ENCODE results near the gene KDM6B.

The KDM6B gene

GRCh38 chr17:7841396-7841914 lies 7.4 kb downstream of the KDM6B start:
- peak; percentile 93 for DNase-seq (ENCODE audit: low spot score)

- DNase-seq (ENCODE audit: low spot score), result peak; percentile 88
Observed at GRCh38 chr17:7841915-7842379, 7.9 kb downstream of the KDM6B start.

- peak; percentile 95 for DNase-seq (ENCODE audit: low spot score)
Observed at GRCh38 chr17:7842380-7843256, 8.6 kb downstream of the KDM6B start.

- DNase-seq (ENCODE audit: low spot score), result no peak
Observed at GRCh38 chr17:7843257-7843535, 9.2 kb downstream of the KDM6B start.

DNA sequence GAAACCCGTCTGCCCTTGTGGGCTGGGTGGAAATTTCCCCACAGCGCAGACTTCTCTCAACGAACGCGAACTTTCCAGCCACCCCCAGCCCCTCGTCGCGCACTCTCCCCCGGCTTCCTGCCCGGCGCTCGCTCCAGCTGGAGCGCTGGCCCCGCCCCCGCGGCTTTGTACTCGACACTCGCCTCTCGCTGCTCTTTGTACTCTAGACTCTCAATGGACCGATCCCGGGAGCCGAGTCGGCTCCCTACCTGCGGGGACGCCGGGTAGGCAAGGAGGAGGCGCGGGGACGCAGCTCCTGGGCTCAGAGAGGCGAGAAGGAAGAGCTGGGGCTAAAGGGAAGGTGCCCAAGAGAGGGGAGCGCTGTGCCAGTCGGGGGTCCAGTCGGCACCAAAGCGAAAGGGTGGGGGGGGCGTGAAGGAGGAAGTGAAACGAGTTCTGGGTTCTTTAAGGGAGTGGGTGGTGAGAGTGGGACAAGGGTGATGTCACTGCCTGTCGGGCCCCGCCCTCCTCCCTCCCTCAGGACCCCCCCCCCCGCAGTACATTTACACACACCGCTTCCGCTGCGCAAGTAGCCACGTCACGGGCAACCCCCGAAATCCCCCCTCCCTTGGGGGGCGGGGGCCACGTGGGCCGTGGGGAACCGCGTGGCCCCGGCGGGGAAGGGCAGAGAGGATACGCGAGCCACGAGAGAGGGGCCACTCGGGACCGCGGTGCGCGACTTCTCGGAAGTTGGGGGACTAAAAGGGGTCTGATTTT lies 9.7 kb downstream of the KDM6B start:
- peak; percentile 93 for DNase-seq (ENCODE audit: low spot score)

DNA sequence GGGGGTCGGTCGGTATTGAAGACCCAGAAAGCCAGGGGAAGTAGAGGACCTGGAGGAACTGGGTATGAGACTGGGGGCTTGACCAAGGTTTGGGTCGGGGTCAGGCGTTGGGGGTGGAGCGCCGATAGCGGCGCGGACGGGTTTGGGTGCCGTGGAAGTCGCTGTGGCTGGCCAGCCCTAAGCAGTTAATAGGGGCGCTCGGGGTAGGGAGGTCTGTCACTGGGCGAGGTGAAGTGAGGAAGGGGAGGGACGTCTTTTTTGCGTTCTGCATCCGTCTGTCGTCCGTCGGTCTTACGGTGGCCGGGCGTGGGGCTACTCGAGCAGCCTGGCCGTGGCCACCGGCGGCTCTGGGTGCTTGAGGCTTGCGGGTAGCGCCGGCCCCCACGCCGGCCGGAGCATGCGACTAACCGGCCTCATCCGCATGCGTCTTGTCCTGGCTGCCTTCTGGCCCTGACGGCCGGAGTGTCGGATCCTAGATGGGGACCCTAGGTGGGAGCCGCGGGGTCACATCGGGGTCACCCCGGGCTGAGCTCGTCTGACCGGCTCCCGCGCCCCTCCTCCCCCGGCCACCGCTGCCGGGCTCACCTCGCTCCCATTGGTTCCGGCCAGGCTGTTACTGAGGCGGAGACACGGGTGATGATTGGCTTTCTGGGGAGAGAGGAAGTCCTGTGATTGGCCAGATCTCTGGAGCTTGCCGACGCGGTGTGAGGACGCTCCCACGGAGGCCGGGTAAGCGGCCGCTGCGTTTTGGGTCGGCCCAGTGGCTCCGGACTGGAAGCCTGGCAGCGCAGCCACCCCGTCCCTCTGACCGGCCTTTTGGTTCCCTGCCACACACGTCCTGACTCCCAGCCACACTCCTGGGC lies 10.5 kb downstream of the KDM6B start:
- DNase-seq (ENCODE audit: low spot score), result peak; percentile 96

- DNase-seq (ENCODE audit: low spot score), result no peak
Observed at GRCh38 chr17:7845359-7846062, 11.5 kb downstream of the KDM6B start.

DNA sequence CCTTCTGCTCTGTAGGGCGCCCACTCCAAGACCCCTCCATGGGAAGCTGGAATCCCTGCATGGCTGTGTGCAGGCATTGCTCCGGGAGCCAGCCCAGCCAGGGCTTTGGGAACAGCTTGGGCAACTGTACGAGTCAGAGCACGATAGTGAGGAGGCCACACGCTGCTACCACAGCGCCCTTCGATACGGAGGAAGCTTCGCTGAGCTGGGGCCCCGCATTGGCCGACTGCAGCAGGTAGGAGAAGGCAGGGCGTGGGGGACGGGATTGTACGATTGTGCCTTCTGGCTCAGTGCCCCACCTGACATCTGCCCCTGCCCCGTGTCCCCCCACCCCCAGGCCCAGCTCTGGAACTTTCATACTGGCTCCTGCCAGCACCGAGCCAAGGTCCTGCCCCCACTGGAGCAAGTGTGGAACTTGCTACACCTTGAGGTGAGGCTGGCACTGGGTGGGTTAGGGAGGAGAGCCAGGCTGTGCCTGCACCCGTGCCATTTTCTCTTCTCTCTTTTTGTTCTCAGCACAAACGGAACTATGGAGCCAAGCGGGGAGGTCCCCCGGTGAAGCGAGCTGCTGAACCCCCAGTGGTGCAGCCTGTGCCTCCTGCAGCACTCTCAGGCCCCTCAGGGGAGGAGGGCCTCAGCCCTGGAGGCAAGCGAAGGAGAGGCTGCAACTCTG lies 12.2 kb downstream of the KDM6B start:
- no peak for DNase-seq (ENCODE audit: low spot score)

DNA sequence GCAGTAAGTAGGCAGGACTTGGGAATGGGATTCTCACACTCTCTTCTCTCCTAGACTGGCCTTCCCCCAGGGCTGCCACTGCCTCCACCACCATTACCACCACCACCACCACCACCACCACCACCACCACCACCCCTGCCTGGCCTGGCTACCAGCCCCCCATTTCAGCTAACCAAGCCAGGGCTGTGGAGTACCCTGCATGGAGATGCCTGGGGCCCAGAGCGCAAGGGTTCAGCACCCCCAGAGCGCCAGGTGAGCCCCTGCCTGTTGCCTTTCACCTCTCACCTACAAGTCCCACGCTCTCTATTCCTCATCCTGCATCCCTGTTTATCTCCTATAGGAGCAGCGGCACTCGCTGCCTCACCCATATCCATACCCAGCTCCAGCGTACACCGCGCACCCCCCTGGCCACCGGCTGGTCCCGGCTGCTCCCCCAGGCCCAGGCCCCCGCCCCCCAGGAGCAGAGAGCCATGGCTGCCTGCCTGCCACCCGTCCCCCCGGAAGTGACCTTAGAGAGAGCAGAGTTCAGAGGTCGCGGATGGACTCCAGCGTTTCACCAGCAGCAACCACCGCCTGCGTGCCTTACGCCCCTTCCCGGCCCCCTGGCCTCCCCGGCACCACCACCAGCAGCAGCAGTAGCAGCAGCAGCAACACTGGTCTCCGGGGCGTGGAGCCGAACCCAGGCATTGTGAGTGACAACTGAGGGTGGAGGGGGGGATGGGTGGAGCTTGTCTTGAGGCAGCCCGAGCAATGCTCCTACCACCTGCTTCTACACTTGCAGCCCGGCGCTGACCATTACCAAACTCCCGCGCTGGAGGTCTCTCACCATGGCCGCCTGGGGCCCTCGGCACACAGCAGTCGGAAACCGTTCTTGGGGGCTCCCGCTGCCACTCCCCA lies 13.0 kb downstream of the KDM6B start:
- DNase-seq (ENCODE audit: low spot score), result no peak

DNA sequence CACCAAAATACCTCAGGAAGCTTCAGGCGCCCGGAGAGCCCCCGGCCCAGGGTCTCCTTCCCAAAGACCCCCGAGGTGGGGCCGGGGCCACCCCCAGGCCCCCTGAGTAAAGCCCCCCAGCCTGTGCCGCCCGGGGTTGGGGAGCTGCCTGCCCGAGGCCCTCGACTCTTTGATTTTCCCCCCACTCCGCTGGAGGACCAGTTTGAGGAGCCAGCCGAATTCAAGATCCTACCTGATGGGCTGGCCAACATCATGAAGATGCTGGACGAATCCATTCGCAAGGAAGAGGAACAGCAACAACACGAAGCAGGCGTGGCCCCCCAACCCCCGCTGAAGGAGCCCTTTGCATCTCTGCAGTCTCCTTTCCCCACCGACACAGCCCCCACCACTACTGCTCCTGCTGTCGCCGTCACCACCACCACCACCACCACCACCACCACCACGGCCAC lies 14.1 kb downstream of the KDM6B start:
- no peak for DNase-seq (ENCODE audit: low spot score)

DNA sequence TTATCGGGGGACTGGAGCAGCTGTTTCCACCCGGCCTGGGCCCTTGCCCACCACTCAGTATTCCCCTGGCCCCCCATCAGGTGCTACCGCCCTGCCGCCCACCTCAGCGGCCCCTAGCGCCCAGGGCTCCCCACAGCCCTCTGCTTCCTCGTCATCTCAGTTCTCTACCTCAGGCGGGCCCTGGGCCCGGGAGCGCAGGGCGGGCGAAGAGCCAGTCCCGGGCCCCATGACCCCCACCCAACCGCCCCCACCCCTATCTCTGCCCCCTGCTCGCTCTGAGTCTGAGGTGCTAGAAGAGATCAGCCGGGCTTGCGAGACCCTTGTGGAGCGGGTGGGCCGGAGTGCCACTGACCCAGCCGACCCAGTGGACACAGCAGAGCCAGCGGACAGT lies 14.7 kb downstream of the KDM6B start:
- DNase-seq (ENCODE audit: low spot score), result no peak

GRCh38 chr17:7849130-7849750 lies 15.2 kb downstream of the KDM6B start:
- DNase-seq (ENCODE audit: low spot score), result no peak

- no peak for DNase-seq (ENCODE audit: low spot score)
Observed at GRCh38 chr17:7849751-7850504, 15.9 kb downstream of the KDM6B start.

DNA sequence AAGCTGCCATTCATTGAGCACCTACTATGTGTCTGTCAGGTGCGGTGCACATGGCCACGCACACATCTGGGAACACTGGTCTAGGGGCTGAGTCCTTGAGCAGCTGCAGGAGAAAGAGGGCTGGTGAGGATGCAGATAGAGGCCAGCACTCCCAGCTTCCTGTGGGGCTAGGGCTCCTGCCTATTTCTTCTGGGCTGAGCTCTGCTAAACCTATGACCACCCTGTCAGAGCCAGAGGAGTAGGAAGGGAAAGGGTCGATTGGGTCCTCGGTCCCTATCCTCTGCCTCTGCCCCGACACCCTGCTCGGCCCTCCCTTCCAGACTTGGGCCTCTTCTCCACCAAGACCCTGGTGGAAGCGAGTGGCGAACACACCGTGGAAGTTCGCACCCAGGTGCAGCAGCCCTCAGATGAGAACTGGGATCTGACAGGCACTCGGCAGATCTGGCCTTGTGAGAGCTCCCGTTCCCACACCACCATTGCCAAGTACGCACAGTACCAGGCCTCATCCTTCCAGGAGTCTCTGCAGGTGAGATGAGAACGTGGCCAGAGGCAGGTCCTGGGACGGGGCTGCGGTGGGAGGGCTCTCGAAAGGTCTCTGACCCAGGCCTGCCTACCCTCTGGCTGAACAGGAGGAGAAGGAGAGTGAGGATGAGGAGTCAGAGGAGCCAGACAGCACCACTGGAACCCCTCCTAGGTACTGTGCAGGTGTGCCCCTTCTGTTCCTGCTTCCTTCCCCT lies 16.9 kb downstream of the KDM6B start:
- DNase-seq (ENCODE audit: low spot score), result no peak

- DNase-seq (ENCODE audit: low spot score), result peak; percentile 68
Observed at GRCh38 chr17:7851438-7852261, 17.6 kb downstream of the KDM6B start.

- no peak for DNase-seq (ENCODE audit: low spot score)
Observed at GRCh38 chr17:7852262-7852670, 18.2 kb downstream of the KDM6B start.
